ENCODE measurements around the gene PASD1.

PASD1 gene

GRCh38 chrX:151563449-151563848 is at the start of gene PASD1:
Gene PASD1, plus strand, starts transcription at chrX:151563675. Its CDS starts 37,879 bp downstream, at chrX:151601554.
- DNase-seq = no peak
- intact Hi-C loops (cut with DNase I; ENCODE audit: low total_unique reads) = no loop called here
- no peak for TF ChIP-seq CTCF (IDR thresholded peaks at IDR 0.05)
- Histone ChIP-seq H3K27ac (no peak within 1 kb of the TSS), H3K9me3 (no peaks in the 10 kb centered on the region), H3K27me3 (no peaks in the 10 kb centered on the region), H3K4me3 (no peak within 1 kb of the TSS), H3K4me1 (no peaks in the 10 kb centered on the region), H3K36me3 (no peaks in the 10 kb centered on the region)

GRCh38 chrX:151515237-151515636 is 48.2 kb upstream of the PASD1 start:
- Histone ChIP-seq H3K27me3 (no peaks in the 10 kb centered on the region), H3K4me3 (no peak overlapping the region), H3K4me1 (no peaks in the 10 kb centered on the region), H3K36me3 (no peaks in the 10 kb centered on the region), H3K27ac (no peak overlapping the region), H3K9me3 (no peaks in the 10 kb centered on the region)
- no peak for DNase-seq
- intact Hi-C loops (cut with DNase I; ENCODE audit: low total_unique reads) = no loop called here
- no peak for TF ChIP-seq CTCF (IDR thresholded peaks at IDR 0.05)

- DNase-seq = no peak
- H3K36me3 ChIP-seq = no peaks in the 10 kb centered on the region
- no peaks in the 10 kb centered on the region for H3K27me3 ChIP-seq
- no peak overlapping the region for H3K4me3 ChIP-seq
- H3K27ac ChIP-seq = no peak overlapping the region
- H3K4me1 ChIP-seq = no peaks in the 10 kb centered on the region
- intact Hi-C loops (cut with DNase I; ENCODE audit: low total_unique reads) = no loop called here
- no peak for TF ChIP-seq CTCF (IDR thresholded peaks at IDR 0.05)
- H3K9me3 ChIP-seq = no peaks in the 10 kb centered on the region
Observed at GRCh38 chrX:151516538-151517187, 46.8 kb upstream of the PASD1 start.

- H3K4me1 ChIP-seq = no peaks in the 10 kb centered on the region
- intact Hi-C loops (cut with DNase I; ENCODE audit: low total_unique reads) = no loop called here
- H3K9me3 ChIP-seq = no peaks in the 10 kb centered on the region
- no peak overlapping the region for H3K27ac ChIP-seq
- H3K4me3 ChIP-seq = no peak overlapping the region
- no peak for DNase-seq
- TF ChIP-seq CTCF (IDR thresholded peaks at IDR 0.05) = no peak
- no peaks in the 10 kb centered on the region for H3K36me3 ChIP-seq
- no peaks in the 10 kb centered on the region for H3K27me3 ChIP-seq
Observed at GRCh38 chrX:151517421-151517820, 46.1 kb upstream of the PASD1 start.

- Histone ChIP-seq H3K4me1 (no peaks in the 10 kb centered on the region), H3K27me3 (no peaks in the 10 kb centered on the region), H3K27ac (no peak overlapping the region), H3K4me3 (no peak overlapping the region), H3K9me3 (no peaks in the 10 kb centered on the region), H3K36me3 (no peaks in the 10 kb centered on the region)
- intact Hi-C loops (cut with DNase I; ENCODE audit: low total_unique reads) = no loop called here
- no peak for TF ChIP-seq CTCF (IDR thresholded peaks at IDR 0.05)
- no peak for DNase-seq
Observed at GRCh38 chrX:151523351-151523750, 40.1 kb upstream of the PASD1 start.

GRCh38 chrX:151536571-151536970 is 26.9 kb upstream of the PASD1 start:
- intact Hi-C loops (cut with DNase I; ENCODE audit: low total_unique reads) = no loop called here
- no peak for TF ChIP-seq CTCF (IDR thresholded peaks at IDR 0.05)
- no peak for DNase-seq

More at GRCh38 chrX:151536571-151536970, 26.9 kb upstream of the PASD1 start:
- H3K9me3 ChIP-seq = no peaks in the 10 kb centered on the region
- no peaks in the 10 kb centered on the region for H3K36me3 ChIP-seq
- no peaks in the 10 kb centered on the region for H3K27me3 ChIP-seq
- H3K4me1 ChIP-seq = no peaks in the 10 kb centered on the region
- no peak overlapping the region for H3K4me3 ChIP-seq
- H3K27ac ChIP-seq = no peak overlapping the region

Measured in tibial artery (tissue), 4 donors.